NCI-H1436 (cell line): ENCODE results near the gene ELL2.
"Not testable (repeated sequence)": the region's sequence is repeated elsewhere in the genome, so short reads cannot be mapped to it uniquely, and the experiment has no call there.

Experiments
- DNase-seq: peaks from one replicate; lab custom pipeline; 2025; lab: John Stamatoyannopoulos, UW

ELL2 gene

GRCh38 chr5:95880081-95880926, 81.3 kb downstream of the ELL2 start:
- DNase-seq = no peak

GRCh38 chr5:95879661-95880060, 82.0 kb downstream of the ELL2 start:
- DNase-seq = no peak

- no peak for DNase-seq
Measured at GRCh38 chr5:95878417-95879323, 83.0 kb downstream of the ELL2 start.

GRCh38 chr5:95876782-95877181, 84.9 kb downstream of the ELL2 start:
- DNase-seq = no peak

- DNase-seq = no peak
Measured at GRCh38 chr5:95874246-95874645, 87.4 kb downstream of the ELL2 start.

GRCh38 chr5:95873351-95873750, 88.3 kb downstream of the ELL2 start:
- no peak for DNase-seq

GRCh38 chr5:95872346-95873268, 89.0 kb downstream of the ELL2 start:
- no peak for DNase-seq

- DNase-seq = no peak
Measured at GRCh38 chr5:95871146-95871806, 90.4 kb downstream of the ELL2 start.

- no peak for DNase-seq
Measured at GRCh38 chr5:95870105-95870672, 91.5 kb downstream of the ELL2 start.

GRCh38 chr5:95869173-95869855, 92.3 kb downstream of the ELL2 start:
- not testable (repeated sequence) for DNase-seq

- DNase-seq = no peak
Measured at GRCh38 chr5:95868136-95868535, 93.5 kb downstream of the ELL2 start.

GRCh38 chr5:95866435-95867040, 95.1 kb downstream of the ELL2 start:
- no peak for DNase-seq

- DNase-seq = no peak
Measured at GRCh38 chr5:95864944-95865504, 96.6 kb downstream of the ELL2 start.

- no peak for DNase-seq
Measured at GRCh38 chr5:95864456-95864855, 97.2 kb downstream of the ELL2 start.

- peak; percentile 12 for DNase-seq
Measured at GRCh38 chr5:95863383-95863757, 98.3 kb downstream of the ELL2 start.

- DNase-seq = peak; percentile 33
Measured at GRCh38 chr5:95862671-95863382, 98.8 kb downstream of the ELL2 start.

GRCh38 chr5:95861864-95862561, 99.6 kb downstream of the ELL2 start:
- no peak for DNase-seq

GRCh38 chr5:95861221-95861863, 100.3 kb downstream of the ELL2 start:
- peak; percentile 10 for DNase-seq
